Fibroblast of pulmonary artery (primary cell): ENCODE results near the gene SOHLH2.

Experiments used
- DNase-seq: peaks from one replicate; pipeline ENCODE4 v3.0.0-alpha.2; 2010; ENCODE audit warnings: low read depth
- H3K4me3 ChIP-seq: replicated peaks from 2 replicates; pipeline ENCODE4 v1.5.1; 2011; ENCODE audit warnings: low read depth, mild to moderate bottlenecking, control low read depth, low read length, moderate library complexity
- TF ChIP-seq, protein P1 (sequence below): IDR thresholded peaks from 2 replicates; pipeline ENCODE4 v1.5.1; 2011; ENCODE audit warnings: mild to moderate bottlenecking, control low read depth, low read length, inconsistent platforms; ENCODE audit errors: missing control alignments

The SOHLH2 gene

DNA sequence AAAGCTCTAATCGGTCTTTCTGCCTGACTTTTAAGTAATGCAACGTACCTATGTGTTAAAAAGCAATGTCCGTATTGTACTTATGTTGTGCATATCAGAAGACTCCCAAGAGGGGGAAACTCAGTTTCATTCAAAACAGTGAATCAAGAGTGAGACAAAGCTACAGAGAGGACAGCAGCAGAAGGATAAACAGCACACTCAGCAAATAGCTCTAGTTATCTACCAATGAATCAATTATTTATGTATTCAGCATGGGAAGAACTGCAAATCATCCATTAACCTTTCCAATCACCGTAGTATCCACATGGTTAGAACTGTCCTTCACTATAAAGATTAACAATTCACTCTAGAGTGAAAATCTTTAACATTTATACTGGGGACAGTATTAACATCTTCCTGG is 36.7 kb upstream of the SOHLH2 start:
- DNase-seq = no peak
- no peak overlapping the region for H3K4me3 ChIP-seq
- TF ChIP-seq, protein P1, sequence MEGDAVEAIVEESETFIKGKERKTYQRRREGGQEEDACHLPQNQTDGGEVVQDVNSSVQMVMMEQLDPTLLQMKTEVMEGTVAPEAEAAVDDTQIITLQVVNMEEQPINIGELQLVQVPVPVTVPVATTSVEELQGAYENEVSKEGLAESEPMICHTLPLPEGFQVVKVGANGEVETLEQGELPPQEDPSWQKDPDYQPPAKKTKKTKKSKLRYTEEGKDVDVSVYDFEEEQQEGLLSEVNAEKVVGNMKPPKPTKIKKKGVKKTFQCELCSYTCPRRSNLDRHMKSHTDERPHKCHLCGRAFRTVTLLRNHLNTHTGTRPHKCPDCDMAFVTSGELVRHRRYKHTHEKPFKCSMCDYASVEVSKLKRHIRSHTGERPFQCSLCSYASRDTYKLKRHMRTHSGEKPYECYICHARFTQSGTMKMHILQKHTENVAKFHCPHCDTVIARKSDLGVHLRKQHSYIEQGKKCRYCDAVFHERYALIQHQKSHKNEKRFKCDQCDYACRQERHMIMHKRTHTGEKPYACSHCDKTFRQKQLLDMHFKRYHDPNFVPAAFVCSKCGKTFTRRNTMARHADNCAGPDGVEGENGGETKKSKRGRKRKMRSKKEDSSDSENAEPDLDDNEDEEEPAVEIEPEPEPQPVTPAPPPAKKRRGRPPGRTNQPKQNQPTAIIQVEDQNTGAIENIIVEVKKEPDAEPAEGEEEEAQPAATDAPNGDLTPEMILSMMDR = no peak

DNA sequence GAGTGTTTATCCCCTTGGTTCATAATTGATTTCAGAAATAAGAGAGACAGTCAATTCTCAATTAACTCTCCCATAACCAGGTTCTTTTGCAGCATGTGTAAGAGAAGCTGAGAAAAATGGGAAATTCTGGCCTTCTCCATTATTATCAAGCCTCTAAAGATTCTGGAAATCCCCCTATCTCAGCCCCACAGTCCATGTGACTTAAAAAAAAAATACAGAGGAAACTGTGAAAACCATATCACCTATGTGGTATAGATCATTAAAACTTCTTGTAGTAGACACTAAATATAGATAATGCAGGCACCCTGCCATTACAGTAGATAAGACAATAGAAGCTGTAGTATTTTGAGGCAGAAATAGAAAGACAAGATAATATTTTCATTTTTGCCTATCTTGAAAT is 34.3 kb upstream of the SOHLH2 start:
- DNase-seq = no peak

DNA sequence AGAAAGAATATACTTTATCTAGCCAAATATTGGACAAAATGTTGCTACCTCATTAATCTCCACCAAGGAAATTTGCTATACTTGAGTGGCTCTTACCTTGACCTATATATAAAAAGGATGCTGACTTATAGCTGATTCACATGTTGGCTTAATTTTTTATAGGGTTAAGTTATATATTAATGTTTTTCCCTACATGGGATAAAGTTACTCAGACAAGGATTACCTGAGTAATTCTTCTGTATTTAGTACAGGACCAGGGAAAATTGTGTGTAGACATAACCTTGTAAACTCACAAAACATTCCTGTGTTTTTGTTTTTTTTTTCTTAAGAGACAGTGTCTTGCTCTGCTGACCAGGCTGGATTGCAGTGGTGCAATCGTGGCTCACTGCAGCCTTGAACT is 30.6 kb upstream of the SOHLH2 start:
- no peak for DNase-seq
- H3K4me3 ChIP-seq = no peak overlapping the region
- TF ChIP-seq, protein P1 = no peak

More for the DNA sequence above, 34.3 kb upstream of the SOHLH2 start:
- no peak overlapping the region for H3K4me3 ChIP-seq
- TF ChIP-seq, protein P1 = no peak

DNA sequence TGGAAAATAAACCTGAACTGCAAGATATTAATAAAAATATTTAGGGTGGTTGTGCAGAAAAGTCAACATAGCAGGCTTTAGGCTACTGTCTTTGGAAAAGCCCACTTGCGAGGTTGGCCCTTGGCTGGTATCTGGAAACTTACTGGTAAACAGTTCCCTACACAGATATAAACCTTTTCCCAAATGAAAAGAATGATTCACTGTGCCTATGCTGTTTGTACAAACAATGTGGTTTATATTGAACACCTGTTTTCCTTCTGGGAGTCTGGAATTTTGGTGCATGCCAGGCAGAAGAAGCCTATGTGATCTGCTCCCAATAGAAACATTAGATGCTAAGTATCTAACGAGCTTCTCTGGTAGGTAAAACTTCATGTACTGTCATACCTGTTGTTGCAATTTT is 29.7 kb upstream of the SOHLH2 start:
- TF ChIP-seq, protein P1 = no peak
- no peak for DNase-seq
- H3K4me3 ChIP-seq = no peak overlapping the region

DNA sequence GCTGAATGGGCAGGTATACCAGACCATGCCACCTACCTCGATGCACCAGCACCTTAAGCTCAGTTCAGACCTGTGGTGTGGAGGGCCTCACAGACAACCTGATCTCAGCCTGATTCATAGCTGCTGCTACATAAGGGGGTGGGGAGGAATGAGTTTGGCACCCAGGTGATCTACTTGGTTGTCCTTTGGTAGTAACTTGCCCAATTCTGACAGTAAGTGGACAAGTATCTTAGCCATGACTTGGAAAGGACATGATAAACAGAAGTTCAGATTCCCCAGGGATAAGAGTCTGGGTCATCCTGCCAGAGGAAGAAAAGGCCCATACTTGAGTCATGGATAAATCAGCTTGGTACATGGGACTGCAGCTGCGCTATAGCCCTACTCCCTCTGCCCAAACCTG is 28.4 kb upstream of the SOHLH2 start:
- TF ChIP-seq, protein P1 = no peak
- H3K4me3 ChIP-seq = no peak overlapping the region
- DNase-seq = no peak

DNA sequence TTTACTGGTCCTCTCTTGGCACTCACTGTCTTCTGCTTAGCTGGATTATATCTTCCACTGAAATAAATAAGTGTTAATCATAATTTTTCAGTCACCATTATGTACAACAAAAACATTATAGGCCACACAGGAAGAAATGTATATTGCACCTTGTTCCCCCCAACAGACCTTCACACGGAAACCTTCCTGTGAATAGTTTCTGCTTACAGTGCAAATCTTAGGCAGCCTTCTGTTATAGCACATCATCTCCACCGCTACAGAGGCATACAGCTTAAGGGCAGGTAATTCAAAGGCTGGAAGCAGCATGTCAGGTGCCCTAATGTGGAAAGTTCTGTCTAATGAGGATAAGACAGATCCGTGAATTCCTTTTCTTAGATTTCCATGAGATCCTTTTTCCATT is 16.9 kb upstream of the SOHLH2 start:
- DNase-seq = no peak
- TF ChIP-seq, protein P1 = no peak
- H3K4me3 ChIP-seq = no peak overlapping the region

DNA sequence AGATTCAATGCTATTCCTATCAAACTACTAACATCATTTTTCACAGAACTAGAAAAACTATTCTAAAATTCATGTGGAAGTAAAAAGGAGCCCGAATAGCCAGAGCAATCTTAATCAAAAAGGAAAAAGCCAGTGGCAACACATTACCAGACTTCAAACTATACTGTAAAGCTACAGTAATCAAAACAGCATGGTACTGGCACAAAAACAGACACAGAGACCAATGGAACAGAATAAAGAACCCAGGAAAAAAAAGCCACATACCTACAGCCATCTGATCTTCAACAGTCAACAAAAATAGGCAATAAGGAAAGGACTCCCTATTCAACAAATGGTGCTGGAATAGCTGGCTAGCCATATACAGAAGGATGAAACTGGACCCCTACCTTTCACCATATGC is 10.4 kb upstream of the SOHLH2 start:
- H3K4me3 ChIP-seq = no peak overlapping the region
- no peak for DNase-seq
- TF ChIP-seq, protein P1 = no peak
